ENCODE data around the gene WDR77. TPM values are rescaled to one million over a fixed set of nuclear protein-coding genes. Genes with fewer than 3 reads are reported as not detected.
A peak's percentile ranks its signal among the peaks of the same experiment; 100 is the strongest.

The WDR77 gene
- total and polyA plus RNA-seq, 2 of the 13 experiments (the other 11 are each of a cell fraction or from before 2014, with no cell fraction given): 90.6 to 108 TPM

GRCh38 chr1:111417755-111418154, 31.3 kb downstream of the WDR77 start (continued):
- no peak for TF ChIP-seq RNF219 (CRISPR knock-in tag; IDR thresholded peaks at IDR 0.05)
- no peak for TF ChIP-seq MAZ (IDR thresholded peaks at IDR 0.05; ENCODE audit: borderline replicate concordance, low read depth, low read length)
- TF ChIP-seq MAZ (CRISPR knock-in tag; IDR thresholded peaks at IDR 0.05; ENCODE audit: low read depth): 0 out of 2 replicates have a peak, but pooled peaks have one; percentile 33
- no peak for TF ChIP-seq ZNF260 (CRISPR knock-in tag; IDR thresholded peaks at IDR 0.05; ENCODE audit: borderline replicate concordance, low read depth)
- TF ChIP-seq RAD21 (CRISPR knock-in tag; IDR thresholded peaks at IDR 0.05): no peak
- TF ChIP-seq ZNF432 (CRISPR knock-in tag; IDR thresholded peaks at IDR 0.05; ENCODE audit: borderline replicate concordance): no peak
- TF ChIP-seq ZNF672 (CRISPR knock-in tag; IDR thresholded peaks at IDR 0.05): no peak
- TF ChIP-seq, protein P1, sequence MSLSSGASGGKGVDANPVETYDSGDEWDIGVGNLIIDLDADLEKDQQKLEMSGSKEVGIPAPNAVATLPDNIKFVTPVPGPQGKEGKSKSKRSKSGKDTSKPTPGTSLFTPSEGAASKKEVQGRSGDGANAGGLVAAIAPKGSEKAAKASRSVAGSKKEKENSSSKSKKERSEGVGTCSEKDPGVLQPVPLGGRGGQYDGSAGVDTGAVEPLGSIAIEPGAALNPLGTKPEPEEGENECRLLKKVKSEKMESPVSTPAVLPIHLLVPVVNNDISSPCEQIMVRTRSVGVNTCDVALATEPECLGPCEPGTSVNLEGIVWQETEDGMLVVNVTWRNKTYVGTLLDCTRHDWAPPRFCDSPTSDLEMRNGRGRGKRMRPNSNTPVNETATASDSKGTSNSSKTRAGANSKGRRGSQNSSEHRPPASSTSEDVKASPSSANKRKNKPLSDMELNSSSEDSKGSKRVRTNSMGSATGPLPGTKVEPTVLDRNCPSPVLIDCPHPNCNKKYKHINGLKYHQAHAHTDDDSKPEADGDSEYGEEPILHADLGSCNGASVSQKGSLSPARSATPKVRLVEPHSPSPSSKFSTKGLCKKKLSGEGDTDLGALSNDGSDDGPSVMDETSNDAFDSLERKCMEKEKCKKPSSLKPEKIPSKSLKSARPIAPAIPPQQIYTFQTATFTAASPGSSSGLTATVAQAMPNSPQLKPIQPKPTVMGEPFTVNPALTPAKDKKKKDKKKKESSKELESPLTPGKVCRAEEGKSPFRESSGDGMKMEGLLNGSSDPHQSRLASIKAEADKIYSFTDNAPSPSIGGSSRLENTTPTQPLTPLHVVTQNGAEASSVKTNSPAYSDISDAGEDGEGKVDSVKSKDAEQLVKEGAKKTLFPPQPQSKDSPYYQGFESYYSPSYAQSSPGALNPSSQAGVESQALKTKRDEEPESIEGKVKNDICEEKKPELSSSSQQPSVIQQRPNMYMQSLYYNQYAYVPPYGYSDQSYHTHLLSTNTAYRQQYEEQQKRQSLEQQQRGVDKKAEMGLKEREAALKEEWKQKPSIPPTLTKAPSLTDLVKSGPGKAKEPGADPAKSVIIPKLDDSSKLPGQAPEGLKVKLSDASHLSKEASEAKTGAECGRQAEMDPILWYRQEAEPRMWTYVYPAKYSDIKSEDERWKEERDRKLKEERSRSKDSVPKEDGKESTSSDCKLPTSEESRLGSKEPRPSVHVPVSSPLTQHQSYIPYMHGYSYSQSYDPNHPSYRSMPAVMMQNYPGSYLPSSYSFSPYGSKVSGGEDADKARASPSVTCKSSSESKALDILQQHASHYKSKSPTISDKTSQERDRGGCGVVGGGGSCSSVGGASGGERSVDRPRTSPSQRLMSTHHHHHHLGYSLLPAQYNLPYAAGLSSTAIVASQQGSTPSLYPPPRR (CRISPR knock-in tag; IDR thresholded peaks at IDR 0.05; ENCODE audit: borderline replicate concordance): no peak
- TF ChIP-seq TBP (CRISPR knock-in tag; IDR thresholded peaks at IDR 0.05): no peak
- TF ChIP-seq UBTF (CRISPR knock-in tag; IDR thresholded peaks at IDR 0.05): no peak
- no peak for TF ChIP-seq PHB2 (IDR thresholded peaks at IDR 0.05; ENCODE audit: partially characterized antibody)
- no peak for TF ChIP-seq NPAS2 (CRISPR knock-in tag; IDR thresholded peaks at IDR 0.05; ENCODE audit: borderline replicate concordance)
- TF ChIP-seq, protein P2, sequence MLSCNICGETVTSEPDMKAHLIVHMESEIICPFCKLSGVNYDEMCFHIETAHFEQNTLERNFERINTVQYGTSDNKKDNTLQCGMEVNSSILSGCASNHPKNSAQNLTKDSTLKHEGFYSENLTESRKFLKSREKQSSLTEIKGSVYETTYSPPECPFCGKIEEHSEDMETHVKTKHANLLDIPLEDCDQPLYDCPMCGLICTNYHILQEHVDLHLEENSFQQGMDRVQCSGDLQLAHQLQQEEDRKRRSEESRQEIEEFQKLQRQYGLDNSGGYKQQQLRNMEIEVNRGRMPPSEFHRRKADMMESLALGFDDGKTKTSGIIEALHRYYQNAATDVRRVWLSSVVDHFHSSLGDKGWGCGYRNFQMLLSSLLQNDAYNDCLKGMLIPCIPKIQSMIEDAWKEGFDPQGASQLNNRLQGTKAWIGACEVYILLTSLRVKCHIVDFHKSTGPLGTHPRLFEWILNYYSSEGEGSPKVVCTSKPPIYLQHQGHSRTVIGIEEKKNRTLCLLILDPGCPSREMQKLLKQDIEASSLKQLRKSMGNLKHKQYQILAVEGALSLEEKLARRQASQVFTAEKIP (CRISPR knock-in tag; IDR thresholded peaks at IDR 0.05; ENCODE audit: borderline replicate concordance): no peak
- no peak for TF ChIP-seq ZBTB21 (CRISPR knock-in tag; IDR thresholded peaks at IDR 0.05)
- no peak for TF ChIP-seq MAFF (IDR thresholded peaks at IDR 0.05; ENCODE audit: low read depth, low read length)
- TF ChIP-seq, protein P3, sequence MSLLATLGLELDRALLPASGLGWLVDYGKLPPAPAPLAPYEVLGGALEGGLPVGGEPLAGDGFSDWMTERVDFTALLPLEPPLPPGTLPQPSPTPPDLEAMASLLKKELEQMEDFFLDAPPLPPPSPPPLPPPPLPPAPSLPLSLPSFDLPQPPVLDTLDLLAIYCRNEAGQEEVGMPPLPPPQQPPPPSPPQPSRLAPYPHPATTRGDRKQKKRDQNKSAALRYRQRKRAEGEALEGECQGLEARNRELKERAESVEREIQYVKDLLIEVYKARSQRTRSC (CRISPR knock-in tag; IDR thresholded peaks at IDR 0.05; ENCODE audit: low read depth): no peak
- no peak for TF ChIP-seq NFE2L2 (IDR thresholded peaks at IDR 0.05; ENCODE audit: low read length)
- TF ChIP-seq SPEN (CRISPR knock-in tag; IDR thresholded peaks at IDR 0.05; ENCODE audit: low read depth): no peak
- TF ChIP-seq, protein P4, sequence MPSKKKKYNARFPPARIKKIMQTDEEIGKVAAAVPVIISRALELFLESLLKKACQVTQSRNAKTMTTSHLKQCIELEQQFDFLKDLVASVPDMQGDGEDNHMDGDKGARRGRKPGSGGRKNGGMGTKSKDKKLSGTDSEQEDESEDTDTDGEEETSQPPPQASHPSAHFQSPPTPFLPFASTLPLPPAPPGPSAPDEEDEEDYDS (CRISPR knock-in tag; IDR thresholded peaks at IDR 0.05): no peak

Data from HepG2 (cell line).